Activated CD4-positive, alpha-beta T cell treated with anti-CD3 and anti-CD28 coated beads, Interleukin-2, amount 50 U/mL, for 48 hours (primary cell): ENCODE measurements around the gene MPC1L.
"Not testable (repeated sequence)": the region's sequence is repeated elsewhere in the genome, so short reads cannot be mapped to it uniquely, and the experiment has no call there.

Experiments used
- DNase-seq, 2 experiments: peaks; one replicate each; pipeline ENCODE4 v3.0.0-alpha.2; 2020

The MPC1L gene

DNA sequence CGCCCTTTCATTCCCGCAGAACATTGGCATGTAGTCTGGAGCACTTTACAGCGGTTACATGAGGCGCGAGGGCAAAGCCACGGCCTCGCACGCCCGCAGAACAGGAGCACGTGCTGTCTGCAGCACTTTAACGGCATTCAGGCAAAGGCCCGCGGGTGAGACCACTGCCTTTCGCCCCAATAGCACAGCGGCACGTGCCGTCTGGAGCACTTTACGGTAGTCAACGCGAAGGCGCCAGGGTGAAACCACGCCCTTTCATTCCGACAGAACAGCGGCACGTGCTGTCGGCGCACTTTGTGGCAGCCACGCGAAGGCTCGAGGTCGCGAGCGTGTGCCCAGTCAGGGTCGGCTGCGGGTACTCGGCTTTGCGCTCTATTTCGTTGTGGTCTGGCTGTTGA lies at the start of gene MPC1L:
Gene MPC1L (plus strand): TSS at position 290 of the 398 bp plus-strand sequence. CDS start 138 bp downstream, outside the sequence.
- no peak for DNase-seq

DNA sequence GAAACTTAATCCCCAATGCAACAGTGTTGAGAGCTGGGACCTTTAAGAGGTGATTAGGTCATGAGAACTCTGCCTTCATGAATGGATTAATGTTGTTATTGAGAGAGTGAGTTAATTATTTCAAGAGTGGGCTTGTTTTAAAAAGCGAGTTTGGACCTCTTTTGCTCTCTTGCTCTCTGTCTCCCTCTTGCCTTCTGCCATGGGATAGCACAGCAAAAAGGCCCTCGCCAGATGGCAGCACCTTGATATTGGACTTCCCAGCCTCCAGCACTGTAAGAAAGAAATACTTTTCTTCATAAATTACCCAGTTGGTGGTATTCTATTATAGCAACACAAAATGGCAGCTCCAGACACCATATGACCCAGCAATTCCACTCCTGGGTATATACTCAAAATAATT lies 49.5 kb upstream of the MPC1L start:
- peak; percentile 27 to 38 for DNase-seq

GRCh38 chrX:40575411-40575810 lies 47.8 kb upstream of the MPC1L start:
- DNase-seq = not testable (repeated sequence)

DNA sequence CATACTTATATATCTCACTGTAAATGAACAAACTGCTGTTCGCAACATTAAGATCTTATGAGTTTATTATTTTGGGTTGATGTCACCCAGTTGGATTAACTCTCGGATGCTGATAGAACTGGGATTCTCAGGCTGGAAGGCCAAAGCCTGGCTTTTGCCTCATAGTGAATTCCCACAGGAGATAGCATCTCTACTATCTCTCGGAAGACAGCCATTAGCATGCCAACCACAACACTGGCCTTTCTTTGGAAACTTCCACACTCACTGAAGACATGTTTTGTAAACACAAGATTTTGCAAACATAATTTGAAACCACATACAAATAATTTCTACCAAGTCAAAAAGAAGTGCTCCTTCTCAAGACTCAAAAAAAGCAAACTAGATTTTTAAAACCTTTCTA lies 46.9 kb upstream of the MPC1L start:
- no peak for DNase-seq

- no peak for DNase-seq
Measured at GRCh38 chrX:40578039-40578695, 45.1 kb upstream of the MPC1L start.

DNA sequence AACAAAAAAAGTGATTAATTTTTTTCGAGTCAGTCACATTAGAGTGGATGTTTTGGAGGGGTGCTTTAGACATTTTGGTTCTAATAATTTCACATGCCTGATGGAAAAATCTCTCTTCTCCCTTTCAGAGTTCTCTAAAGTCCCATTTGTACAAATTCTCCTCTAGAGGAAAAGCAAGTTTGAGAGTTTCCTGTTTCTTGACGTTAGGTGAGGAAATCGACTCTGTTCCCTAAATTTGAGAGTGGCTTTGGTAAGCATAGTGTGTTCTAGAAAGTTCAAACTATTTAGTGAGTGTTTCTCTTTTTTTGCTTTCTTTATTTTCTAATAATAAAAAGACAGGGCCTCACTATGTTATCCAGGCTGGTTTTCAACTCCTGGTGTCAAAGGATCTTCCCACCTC lies 44.1 kb upstream of the MPC1L start:
- DNase-seq = no peak

- DNase-seq = no peak
Measured at GRCh38 chrX:40579900-40580536, 43.2 kb upstream of the MPC1L start.

DNA sequence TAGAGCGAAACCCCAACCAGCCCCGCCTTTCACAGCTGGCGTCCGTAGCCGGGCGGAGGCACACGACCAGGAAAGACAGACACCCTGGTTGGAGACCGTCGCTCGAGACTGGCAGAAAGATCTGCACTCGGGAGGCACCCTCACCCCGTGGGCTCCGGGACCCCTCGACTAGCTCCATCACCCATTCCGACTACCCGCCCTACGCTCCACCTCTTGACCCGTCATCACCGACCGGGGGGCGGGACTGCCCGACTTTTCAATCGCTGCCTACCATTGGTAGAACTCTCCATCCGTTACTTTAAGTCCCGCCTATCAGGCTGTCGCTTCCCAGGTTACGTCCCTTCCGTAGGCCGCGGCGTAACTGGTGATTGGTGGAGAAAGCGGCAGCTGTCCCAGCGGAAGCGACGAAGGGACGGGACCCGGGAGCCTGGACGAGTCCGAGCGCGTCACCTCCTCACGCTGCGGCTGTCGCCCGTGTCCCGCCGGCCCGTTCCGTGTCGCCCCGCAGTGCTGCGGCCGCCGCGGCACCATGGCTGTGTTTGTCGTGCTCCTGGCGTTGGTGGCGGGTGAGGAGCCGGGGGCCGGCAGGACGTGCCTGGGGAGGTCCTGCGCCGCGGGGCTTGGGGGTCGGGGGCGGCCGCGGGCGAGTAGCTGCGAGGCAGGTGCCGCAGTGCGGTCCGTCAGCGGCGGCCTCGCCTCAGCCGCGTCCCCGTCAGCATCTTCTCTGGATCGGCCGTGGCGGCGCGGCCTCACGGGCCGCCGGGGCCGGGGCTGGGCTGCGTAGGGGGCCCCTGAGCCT lies 42.5 kb upstream of the MPC1L start, which contains the start of gene ATP6AP2:
Gene ATP6AP2 (plus strand): TSS at position 434 of the 799 bp plus-strand sequence. CDS start 96 bp downstream, at position 530.
- peak; percentile 88 to 90 for DNase-seq

- DNase-seq = no peak
Measured at GRCh38 chrX:40581336-40581920, 41.8 kb upstream of the MPC1L start.

GRCh38 chrX:40582178-40582577 lies 41.0 kb upstream of the MPC1L start:
- DNase-seq = not testable (repeated sequence)

- no peak for DNase-seq
Measured at GRCh38 chrX:40582811-40583210, 40.4 kb upstream of the MPC1L start.

DNA sequence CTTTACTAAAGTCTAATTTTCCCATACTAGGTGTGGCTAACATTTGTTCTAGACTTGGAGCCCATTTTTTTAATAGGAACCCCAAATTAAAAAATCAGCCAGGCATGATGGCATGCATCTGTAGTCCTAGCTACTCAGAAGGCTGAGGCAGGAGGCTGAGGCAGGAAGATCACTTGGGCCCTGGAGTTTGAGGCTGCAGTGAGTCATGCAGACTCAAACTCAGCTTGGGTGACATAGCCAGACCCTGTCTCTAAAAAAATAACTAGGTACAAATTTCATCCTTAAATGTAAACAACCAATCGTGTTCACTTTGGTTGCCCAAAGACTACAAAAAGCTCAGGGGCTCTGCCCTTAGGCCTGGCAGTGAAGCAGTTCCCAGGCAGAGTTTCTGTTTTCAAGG lies 35.6 kb upstream of the MPC1L start:
- DNase-seq = not testable (repeated sequence)

- DNase-seq = peak; percentile 25 to 40
Measured at GRCh38 chrX:40589616-40590321, 33.5 kb upstream of the MPC1L start.

- no peak for DNase-seq
Measured at GRCh38 chrX:40603446-40603845, 19.8 kb upstream of the MPC1L start.

DNA sequence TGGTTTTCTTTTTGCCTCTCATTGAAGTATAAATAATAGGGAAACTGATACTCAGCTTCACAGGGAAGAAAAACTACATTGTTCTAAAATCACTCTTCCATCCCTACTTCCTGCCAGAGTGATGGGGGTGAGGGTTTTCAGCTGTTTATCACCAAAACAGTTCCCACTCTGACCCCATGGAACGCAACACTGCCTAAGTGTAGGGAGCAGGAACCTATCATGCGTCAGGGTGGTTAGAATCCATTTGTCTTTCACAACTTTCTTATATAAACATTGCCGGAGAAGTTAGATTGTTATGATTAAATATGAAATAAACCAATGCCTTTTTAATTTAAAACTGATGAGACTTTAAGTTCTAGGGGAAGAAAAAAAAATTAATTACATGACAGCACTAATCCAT lies 15.8 kb upstream of the MPC1L start:
- no peak for DNase-seq

GRCh38 chrX:40612511-40612910 lies 10.7 kb upstream of the MPC1L start:
- DNase-seq = no peak

GRCh38 chrX:40615976-40616375 lies 7.3 kb upstream of the MPC1L start:
- no peak for DNase-seq

DNA sequence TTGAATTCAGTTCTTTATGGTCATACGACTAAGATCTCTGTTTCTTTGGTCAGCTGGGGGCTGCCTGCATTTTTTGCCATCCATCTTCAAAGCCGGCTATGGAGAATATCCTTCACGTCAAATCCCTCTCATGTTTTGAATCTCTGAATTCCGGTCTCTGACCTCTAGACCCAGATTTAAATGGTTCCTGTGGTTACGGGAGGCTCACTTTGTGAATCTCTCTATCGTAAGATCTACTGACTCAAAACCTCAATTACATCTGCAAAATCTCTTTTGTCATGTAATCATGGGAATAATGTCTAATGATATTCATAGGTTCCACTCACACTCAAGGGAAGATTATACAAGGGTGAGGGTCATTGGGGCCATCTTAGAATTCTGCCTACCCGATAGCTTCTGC lies 5.7 kb upstream of the MPC1L start:
- DNase-seq = no peak

DNA sequence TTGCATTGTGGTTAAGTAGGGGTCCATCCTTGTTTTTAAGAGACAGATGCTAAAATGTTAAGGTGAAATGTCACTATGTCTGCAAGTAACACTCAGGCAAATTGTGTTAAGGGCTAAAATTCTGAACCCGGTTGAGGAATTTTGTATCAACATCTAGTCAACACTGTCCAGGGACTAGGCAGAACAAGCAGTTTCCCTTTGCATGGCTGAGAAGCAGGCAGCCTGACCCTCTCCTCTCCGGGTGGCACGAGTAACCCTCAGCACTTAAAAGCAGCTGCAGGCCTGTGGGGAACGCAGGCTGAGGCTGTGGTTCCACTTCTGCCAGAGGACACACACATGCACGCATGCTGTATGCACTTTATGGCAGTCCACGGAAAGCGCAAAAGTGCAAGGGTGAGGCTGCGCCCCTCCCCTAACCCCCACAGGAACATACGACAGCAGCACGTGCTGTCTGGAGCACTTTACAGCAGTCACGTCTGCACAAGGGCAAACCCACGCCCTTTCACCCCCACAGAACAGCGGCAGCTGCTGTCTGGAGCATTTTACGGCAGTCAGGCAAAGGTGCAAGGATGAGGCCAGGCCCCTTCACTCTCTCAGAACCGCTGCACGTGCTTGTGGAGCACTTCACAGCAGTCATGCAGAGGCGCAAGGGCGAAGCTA lies 619 bp upstream of the MPC1L start:
- DNase-seq = no peak

DNA sequence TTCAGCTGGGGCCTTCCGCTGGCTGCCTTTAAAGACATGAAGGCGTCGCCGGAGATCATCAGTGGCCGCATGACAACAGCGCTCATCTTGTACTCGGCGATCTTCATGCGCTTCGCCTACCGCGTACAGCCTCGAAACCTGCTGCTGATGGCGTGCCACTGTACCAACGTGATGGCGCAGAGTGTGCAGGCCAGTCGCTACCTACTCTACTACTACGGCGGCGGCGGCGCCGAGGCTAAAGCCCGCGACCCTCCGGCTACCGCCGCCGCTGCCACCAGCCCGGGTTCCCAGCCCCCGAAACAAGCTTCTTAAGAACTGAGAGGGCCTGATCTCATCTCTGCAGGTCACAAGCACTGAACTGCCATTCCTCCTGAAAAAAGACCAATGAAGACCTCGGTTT lies 437 bp downstream of the MPC1L start:
- no peak for DNase-seq

DNA sequence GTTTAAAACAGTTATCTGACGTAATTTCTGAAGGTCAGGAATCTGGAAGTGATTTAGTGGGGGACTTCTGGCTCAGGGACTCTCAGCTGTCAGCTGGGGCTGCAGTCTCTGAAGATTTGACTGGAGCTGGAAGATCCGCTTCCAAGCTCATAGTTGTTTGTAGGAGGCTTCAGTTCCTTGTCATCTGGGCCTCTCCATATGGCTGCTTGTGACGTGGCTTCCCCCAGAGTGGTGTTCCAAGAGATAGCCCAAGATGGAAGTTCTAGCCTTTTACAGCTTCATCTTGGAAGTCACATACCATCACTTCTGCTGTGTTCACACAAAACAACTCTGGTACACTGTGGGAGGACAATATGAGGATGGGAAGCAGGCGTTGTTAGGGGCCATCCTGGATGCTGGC lies 2.1 kb downstream of the MPC1L start:
- DNase-seq = no peak

DNA sequence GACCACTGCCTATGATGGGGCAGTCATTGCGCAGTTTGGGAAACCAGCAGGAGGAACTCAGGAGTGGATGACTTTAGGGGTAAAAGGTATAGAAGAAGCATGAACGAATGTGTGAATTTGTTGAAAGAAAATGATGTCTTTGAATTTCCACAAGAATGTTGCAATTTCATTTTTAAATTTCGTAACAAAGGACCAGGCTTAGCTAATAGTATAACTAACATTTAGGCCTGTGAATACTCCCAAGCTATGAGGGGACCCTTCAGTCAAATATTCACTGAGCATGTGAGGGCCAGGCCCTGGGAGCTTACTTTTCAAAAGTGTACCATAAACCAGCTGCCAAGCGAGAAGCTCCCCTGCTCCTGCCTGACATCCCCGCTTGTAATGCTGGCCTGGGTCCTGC lies 5.3 kb downstream of the MPC1L start:
- DNase-seq = no peak
